ENCODE results near the gene GCKR.

DNA sequence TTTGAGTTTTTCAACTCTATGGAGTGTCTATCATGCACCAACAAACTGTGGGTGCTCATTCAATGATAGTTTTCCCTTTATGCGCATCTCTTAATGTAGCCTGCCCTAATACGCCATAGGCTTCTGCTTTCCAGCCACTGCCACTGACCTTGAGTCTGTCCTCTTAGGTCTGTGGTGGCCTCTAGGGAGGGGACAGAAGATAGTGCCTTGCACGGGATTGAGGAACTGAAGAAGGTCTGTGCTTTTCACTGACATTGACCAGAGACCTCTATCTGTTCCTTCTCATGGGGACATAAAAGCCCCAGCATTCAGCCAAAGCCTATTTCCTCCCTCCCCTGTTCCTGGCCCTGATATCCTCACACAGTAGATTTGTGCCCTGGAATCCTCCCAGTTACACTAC is 2.3 kb downstream of the GCKR start:
- TF ChIP-seq POLR2A (IDR thresholded peaks at IDR 0.05; ENCODE audit: low read depth, low read length) (no peak), POLR2AphosphoS5 (IDR thresholded peaks at IDR 0.05; ENCODE audit: low read depth, low read length) (no peak)
